Measurements from ENCODE around the gene CTBP2. TPM values are rescaled to one million over a fixed set of nuclear protein-coding genes. Genes with fewer than 3 reads are reported as not detected.
A peak's percentile ranks its signal among the peaks of the same experiment; 100 is the strongest.

Gene CTBP2
- total and polyA plus RNA-seq, 10 donors = 6.7 to 74.4 (median 40.1) TPM

DNA sequence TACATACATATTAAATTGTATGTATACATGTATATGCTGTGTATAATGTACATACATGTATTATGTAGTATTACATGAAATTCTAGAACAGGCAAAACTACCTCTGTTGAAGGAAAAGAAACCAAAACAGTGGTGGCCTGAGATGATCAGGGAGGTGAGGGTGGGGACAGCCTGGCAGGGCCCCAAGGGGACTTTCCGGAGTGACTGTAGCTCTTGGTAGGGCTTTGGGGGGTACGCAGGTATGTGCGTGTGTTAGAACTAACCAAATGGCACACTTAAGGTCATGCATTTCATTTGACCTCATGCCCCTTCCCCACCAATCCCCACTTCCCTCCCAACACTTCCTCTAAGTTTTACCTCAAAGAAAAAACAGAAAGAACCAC, 31.3 kb downstream of the CTBP2 start:
- no peak overlapping the region for H3K27ac ChIP-seq
- TF ChIP-seq POLR2A (IDR thresholded peaks at IDR 0.05) (no peak), POLR2AphosphoS5 (IDR thresholded peaks at IDR 0.05) (no peak)
- TF ChIP-seq, protein P1, sequence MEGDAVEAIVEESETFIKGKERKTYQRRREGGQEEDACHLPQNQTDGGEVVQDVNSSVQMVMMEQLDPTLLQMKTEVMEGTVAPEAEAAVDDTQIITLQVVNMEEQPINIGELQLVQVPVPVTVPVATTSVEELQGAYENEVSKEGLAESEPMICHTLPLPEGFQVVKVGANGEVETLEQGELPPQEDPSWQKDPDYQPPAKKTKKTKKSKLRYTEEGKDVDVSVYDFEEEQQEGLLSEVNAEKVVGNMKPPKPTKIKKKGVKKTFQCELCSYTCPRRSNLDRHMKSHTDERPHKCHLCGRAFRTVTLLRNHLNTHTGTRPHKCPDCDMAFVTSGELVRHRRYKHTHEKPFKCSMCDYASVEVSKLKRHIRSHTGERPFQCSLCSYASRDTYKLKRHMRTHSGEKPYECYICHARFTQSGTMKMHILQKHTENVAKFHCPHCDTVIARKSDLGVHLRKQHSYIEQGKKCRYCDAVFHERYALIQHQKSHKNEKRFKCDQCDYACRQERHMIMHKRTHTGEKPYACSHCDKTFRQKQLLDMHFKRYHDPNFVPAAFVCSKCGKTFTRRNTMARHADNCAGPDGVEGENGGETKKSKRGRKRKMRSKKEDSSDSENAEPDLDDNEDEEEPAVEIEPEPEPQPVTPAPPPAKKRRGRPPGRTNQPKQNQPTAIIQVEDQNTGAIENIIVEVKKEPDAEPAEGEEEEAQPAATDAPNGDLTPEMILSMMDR (IDR thresholded peaks at IDR 0.05 in 8 of 11, conservative IDR thresholded peaks at IDR 0.05 in 3 of 11) = no peak
- H3K9me3 ChIP-seq = peaks cover 0 to 5% (median 0%) of the 10 kb centered on the region in 8 donors
- H3K27me3 ChIP-seq (replicated peaks in 1 of 7) = no peaks in the 10 kb centered on the region
- no peak overlapping the region for H3K4me3 ChIP-seq
- peaks cover 0 to 45% (median 23%) of the 10 kb centered on the region in 6 donors for H3K4me1 ChIP-seq
- H3K36me3 ChIP-seq = peaks cover 0 to 41% (median 6%) of the 10 kb centered on the region in 6 donors
- intact Hi-C loops (cut with DNase I; ENCODE audit: low total_unique reads) = no loop called here
- DNase-seq = no peak
- 68 to 86% (median 73%) methylated on average over 3 of the region's 3 CpGs for WGBS, 5 donors

- H3K27me3 ChIP-seq (replicated peaks in 1 of 7) = no peaks in the 10 kb centered on the region
- 85 to 94% (median 88%) methylated on average over 8 of the region's 8 CpGs for WGBS, 5 donors
- H3K4me1 ChIP-seq = peaks cover 0 to 45% (median 26%) of the 10 kb centered on the region in 6 donors
- intact Hi-C loops (cut with DNase I; ENCODE audit: low total_unique reads) = no loop called here
- peak; percentile 30 for DNase-seq
- no peak overlapping the region for H3K27ac ChIP-seq
- TF ChIP-seq POLR2AphosphoS5 (IDR thresholded peaks at IDR 0.05) = no peak
- TF ChIP-seq, protein P1 (IDR thresholded peaks at IDR 0.05 in 8 of 11, conservative IDR thresholded peaks at IDR 0.05 in 3 of 11) = no peak
- no peak for TF ChIP-seq POLR2A (IDR thresholded peaks at IDR 0.05)
- H3K4me3 ChIP-seq = no peak overlapping the region
- H3K9me3 ChIP-seq = peaks cover 0 to 5% (median 0%) of the 10 kb centered on the region in 8 donors
- H3K36me3 ChIP-seq = peaks cover 0 to 40% (median 6%) of the 10 kb centered on the region in 6 donors
Observed at GRCh38 chr10:125128397-125129075, 31.8 kb downstream of the CTBP2 start.

DNA sequence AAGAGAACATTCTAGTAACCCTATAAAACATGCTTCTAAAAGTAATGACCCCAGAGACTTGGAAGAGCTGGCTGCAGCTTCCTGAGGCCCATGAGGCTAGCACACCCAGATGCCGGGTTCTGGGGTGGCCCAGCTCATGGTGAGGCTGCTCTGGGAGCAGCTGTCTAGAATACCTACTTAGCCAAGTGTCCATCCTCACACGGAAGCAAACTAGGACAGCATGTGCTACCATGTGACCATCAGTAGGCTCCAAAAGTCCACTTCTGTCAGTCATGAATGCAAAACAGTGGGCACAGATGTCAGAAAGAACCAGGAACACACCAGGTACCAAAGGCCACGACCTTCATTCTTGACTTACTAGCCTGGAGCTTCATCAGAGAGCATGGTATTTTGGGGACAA, 32.4 kb downstream of the CTBP2 start:
- H3K27me3 ChIP-seq (replicated peaks in 1 of 7) = no peaks in the 10 kb centered on the region
- DNase-seq = peak; percentile 22
- no peak overlapping the region for H3K4me3 ChIP-seq
- peaks cover 0 to 46% (median 29%) of the 10 kb centered on the region in 6 donors for H3K4me1 ChIP-seq
- peaks cover 0 to 5% (median 0%) of the 10 kb centered on the region in 8 donors for H3K9me3 ChIP-seq
- TF ChIP-seq, protein P1 (IDR thresholded peaks at IDR 0.05 in 8 of 11, conservative IDR thresholded peaks at IDR 0.05 in 3 of 11) = no peak
- TF ChIP-seq POLR2A (IDR thresholded peaks at IDR 0.05) = no peak
- no peak for TF ChIP-seq POLR2AphosphoS5 (IDR thresholded peaks at IDR 0.05)
- H3K36me3 ChIP-seq = peaks cover 0 to 34% (median 6%) of the 10 kb centered on the region in 6 donors
- H3K27ac ChIP-seq = no peak overlapping the region
- WGBS, 5 donors = 72 to 85% (median 76%) methylated on average over 3 of the region's 3 CpGs
- intact Hi-C loops (cut with DNase I; ENCODE audit: low total_unique reads) = no loop called here

GRCh38 chr10:125127110-125127509, 33.3 kb downstream of the CTBP2 start:
- Histone ChIP-seq H3K27ac (no peak overlapping the region), H3K27me3 (replicated peaks in 1 of 7) (no peaks in the 10 kb centered on the region), H3K9me3 (peaks cover 0 to 5% (median 0%) of the 10 kb centered on the region in 8 donors), H3K36me3 (peaks cover 0 to 25% (median 6%) of the 10 kb centered on the region in 6 donors), H3K4me1 (peaks cover 0 to 53% (median 30%) of the 10 kb centered on the region in 6 donors), H3K4me3 (no peak overlapping the region)
- intact Hi-C loops (cut with DNase I; ENCODE audit: low total_unique reads) = no loop called here
- TF ChIP-seq POLR2AphosphoS5 (IDR thresholded peaks at IDR 0.05) (no peak), POLR2A (IDR thresholded peaks at IDR 0.05) (no peak)
- TF ChIP-seq, protein P1 (IDR thresholded peaks at IDR 0.05 in 8 of 11, conservative IDR thresholded peaks at IDR 0.05 in 3 of 11) = no peak
- 83 to 95% (median 91%) methylated on average over 5 of the region's 5 CpGs for WGBS, 5 donors
- DNase-seq = peak; percentile 36

Data from spleen (tissue), 11 donors.